Left lobe of liver (tissue), 2 donors: Measurements from ENCODE around the gene DNAH12. TPM values are rescaled to one million over a fixed set of nuclear protein-coding genes. Genes with fewer than 3 reads are reported as not detected.

Experiments
- ATAC-seq: fragments of 200-7000 bp; cut with Tn5 transposase; one replicate; pipeline ENCODE4 v1.9.1; 2020; ENCODE audit warnings: mild to moderate bottlenecking, moderate library complexity
- DNase-seq: peaks from one replicate; pipeline ENCODE4 v3.0.0-alpha.2; 2020; ENCODE audit warnings: low spot score
- total RNA-seq: library from RNA; stranded (reverse); gene quantifications from one replicate; pipeline ENCODE4 v1.2.1, GENCODE V29; 2021
- donor health status: DM: no; HTN: no; CAD: no; lungs with moderate emphysema.
- donor health status: DM: no; HTN: yes; CAD: no.

The DNAH12 gene
- total RNA-seq, 1 donor from 2014 or later: 0.20 TPM

- DNase-seq: no peak
- no peak for ATAC-seq
Observed at GRCh38 chr3:57244946-57245345, 299.2 kb downstream of the DNAH12 start.

Other genes with a start within 250 kb of the DNAH12 start
- 13.3 TPM for gene PDE12, start 11.9 kb upstream of the DNAH12 start, total RNA-seq
- 62.3 TPM for gene ARF4, start 53.0 kb upstream of the DNAH12 start, total RNA-seq
- 6.1 TPM for gene DENND6A, start 148.7 kb upstream of the DNAH12 start, total RNA-seq
- gene SLMAP, start 212.0 kb upstream of the DNAH12 start, total RNA-seq: 29.2 TPM